Parathyroid adenoma (tissue), 2 donors: ENCODE measurements around the gene GGA2.

ENCODE experiments used
- H2AFZ ChIP-seq: fragments of 300-600 bp; sonication (generic); one replicate; pipeline ENCODE4 v1.7.0; 2017; ENCODE audit warnings: antibody characterized with exemption, mild to moderate bottlenecking
- H3K27ac ChIP-seq: fragments of 300-600 bp; sonication (generic); one replicate; pipeline ENCODE4 v1.7.0; 2017
- H3K27me3 ChIP-seq: fragments of 300-600 bp; sonication (generic); one replicate; pipeline ENCODE4 v1.7.0; 2017; ENCODE audit warnings: low read length; ENCODE audit not compliant: control insufficient read depth, insufficient read depth
- H3K36me3 ChIP-seq: fragments of 300-600 bp; sonication (generic); one replicate; pipeline ENCODE4 v1.7.0; 2017; ENCODE audit warnings: low read length; ENCODE audit not compliant: control insufficient read depth, insufficient read depth
- H3K4me1 ChIP-seq: fragments of 300-600 bp; sonication (generic); one replicate; pipeline ENCODE4 v1.7.0; 2017; ENCODE audit warnings: control low read depth
- H3K4me2 ChIP-seq: fragments of 300-600 bp; sonication (generic); one replicate; pipeline ENCODE4 v1.7.0; 2017; ENCODE audit warnings: low read length
- H3K4me3 ChIP-seq: fragments of 300-600 bp; sonication (generic); one replicate; pipeline ENCODE4 v1.7.0; 2017; ENCODE audit warnings: low read depth, low read length
- H3K79me2 ChIP-seq: fragments of 300-600 bp; sonication (generic); one replicate; pipeline ENCODE4 v1.7.0; 2017; ENCODE audit warnings: control low read depth
- H3K9ac ChIP-seq: fragments of 300-600 bp; sonication (generic); one replicate; pipeline ENCODE4 v1.7.0; 2017; ENCODE audit warnings: mild to moderate bottlenecking
- H3K9me3 ChIP-seq: fragments of 300-600 bp; sonication (generic); one replicate; pipeline ENCODE4 v1.7.0; 2017; ENCODE audit warnings: low read length; ENCODE audit not compliant: control insufficient read depth
- CTCF ChIP-seq: fragments of 300-600 bp; sonication (generic); IDR thresholded peaks from one replicate; pipeline ENCODE4 v1.7.0; 2017; ENCODE audit warnings: antibody characterized with exemption, mild to moderate bottlenecking
- donor health status: primary hyperparathyroidism.

Gene GGA2

DNA sequence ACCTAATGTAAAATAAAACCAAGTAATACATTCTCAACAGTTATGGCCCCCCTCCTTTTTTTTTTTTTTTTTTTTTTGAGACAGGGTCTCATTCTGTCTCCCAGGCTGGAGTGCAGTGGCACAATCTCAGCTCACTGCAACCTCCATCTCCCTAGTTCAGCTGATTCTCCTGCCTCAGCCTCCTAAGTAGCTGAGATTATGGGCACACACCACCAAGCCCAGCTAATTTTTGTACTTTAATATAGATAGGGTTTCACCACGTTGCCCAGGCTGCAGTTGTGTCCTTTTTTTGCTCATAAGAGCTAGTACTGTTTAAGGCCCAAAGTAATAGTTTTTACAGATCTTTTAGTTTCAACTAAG is 28.6 kb upstream of the GGA2 start:
- no peak overlapping the region for H3K4me2 ChIP-seq
- H3K79me2 ChIP-seq = peaks cover 2% of the 10 kb centered on the region
- no peaks in the 10 kb centered on the region for H3K9me3 ChIP-seq
- H2AFZ ChIP-seq = no peak overlapping the region
- H3K9ac ChIP-seq = no peak overlapping the region
- no peak overlapping the region for H3K27ac ChIP-seq
- no peak overlapping the region for H3K4me3 ChIP-seq
- no peaks in the 10 kb centered on the region for H3K27me3 ChIP-seq
- no peaks in the 10 kb centered on the region for H3K4me1 ChIP-seq
- H3K36me3 ChIP-seq = no peaks in the 10 kb centered on the region
- no peak for TF ChIP-seq CTCF

DNA sequence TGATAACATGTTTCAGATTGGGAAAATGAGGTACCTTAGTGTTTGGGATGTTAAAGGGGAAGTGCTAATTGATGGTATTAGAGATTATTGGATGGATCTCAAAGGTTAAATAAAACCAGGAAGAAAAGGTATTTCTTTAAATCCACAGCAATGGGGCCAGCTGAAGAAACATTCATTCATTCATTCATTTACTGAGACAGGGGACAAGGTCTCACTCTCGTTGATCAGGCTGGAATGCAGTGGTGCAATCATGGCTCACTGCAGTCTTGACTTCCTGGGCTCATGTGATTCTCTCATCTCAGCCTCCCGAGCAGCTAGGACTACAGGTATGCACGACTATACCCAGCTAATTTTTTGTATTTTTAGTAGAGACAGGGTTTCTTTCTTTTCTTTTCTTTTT is 27.1 kb upstream of the GGA2 start:
- Histone ChIP-seq H3K36me3 (no peaks in the 10 kb centered on the region), H3K9ac (no peak overlapping the region)
- TF ChIP-seq CTCF = no peak

DNA sequence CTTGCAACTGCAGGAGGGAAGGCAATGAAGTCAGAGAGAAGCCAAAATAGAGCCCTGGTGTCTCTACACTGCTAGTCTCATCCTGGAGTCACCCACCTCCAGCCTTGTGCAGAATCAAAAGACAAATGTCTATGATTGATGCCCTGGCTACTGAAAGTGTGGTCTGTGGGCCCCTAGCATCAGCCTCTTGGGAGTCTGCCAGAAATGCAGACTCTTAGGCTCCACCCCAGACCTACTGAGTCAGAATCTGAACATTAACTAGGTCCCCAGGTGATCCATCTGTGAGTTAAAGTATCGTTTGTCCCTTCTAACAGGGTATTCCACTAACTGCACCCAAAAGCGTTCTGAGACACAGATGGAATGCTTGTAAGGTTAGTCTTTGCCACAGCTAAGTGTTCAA is 25.6 kb upstream of the GGA2 start:
- no peaks in the 10 kb centered on the region for H3K4me1 ChIP-seq
- H3K27me3 ChIP-seq = no peaks in the 10 kb centered on the region
- H3K9me3 ChIP-seq = no peaks in the 10 kb centered on the region
- no peak overlapping the region for H3K4me2 ChIP-seq
- H3K9ac ChIP-seq = no peak overlapping the region
- no peaks in the 10 kb centered on the region for H3K36me3 ChIP-seq
- TF ChIP-seq CTCF = no peak
- peaks cover 3% of the 10 kb centered on the region for H3K79me2 ChIP-seq
- H2AFZ ChIP-seq = no peak overlapping the region
- no peak overlapping the region for H3K27ac ChIP-seq
- no peak overlapping the region for H3K4me3 ChIP-seq

More for the DNA sequence above, 27.1 kb upstream of the GGA2 start:
- Histone ChIP-seq H3K27me3 (no peaks in the 10 kb centered on the region), H3K79me2 (peaks cover 2% of the 10 kb centered on the region), H3K4me3 (no peak overlapping the region), H3K9me3 (no peaks in the 10 kb centered on the region), H3K4me2 (no peak overlapping the region), H3K27ac (no peak overlapping the region), H2AFZ (no peak overlapping the region), H3K4me1 (no peaks in the 10 kb centered on the region)

GRCh38 chr16:23534868-23535860 is 24.9 kb upstream of the GGA2 start:
- Histone ChIP-seq H3K4me3 (no peak overlapping the region), H3K36me3 (no peaks in the 10 kb centered on the region), H3K9me3 (no peaks in the 10 kb centered on the region), H2AFZ (no peak overlapping the region), H3K9ac (no peak overlapping the region), H3K27ac (no peak overlapping the region), H3K4me1 (no peaks in the 10 kb centered on the region), H3K27me3 (no peaks in the 10 kb centered on the region), H3K79me2 (peaks cover 3% of the 10 kb centered on the region), H3K4me2 (no peak overlapping the region)
- TF ChIP-seq CTCF = no peak

DNA sequence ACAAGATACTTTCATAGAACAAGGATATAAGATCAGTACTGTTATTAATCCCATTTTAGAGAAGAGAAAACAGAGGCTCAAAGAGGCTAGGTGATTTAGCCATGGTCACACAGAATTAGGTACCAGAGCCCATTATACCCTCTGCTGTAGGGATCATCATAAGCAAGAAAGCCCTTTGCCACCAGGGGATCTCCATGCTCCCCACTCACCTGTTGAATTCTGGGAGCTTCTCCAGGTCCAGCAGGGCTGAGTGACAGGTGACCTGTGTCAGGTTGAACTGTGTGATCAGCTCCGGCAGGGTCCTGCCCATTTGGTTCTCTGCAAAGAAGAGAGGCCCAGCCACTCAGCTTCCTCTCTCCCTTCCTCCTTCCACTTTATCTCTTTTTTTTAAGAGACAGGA is 22.2 kb upstream of the GGA2 start:
- Histone ChIP-seq H3K27ac (no peak overlapping the region), H3K79me2 (peaks cover 3% of the 10 kb centered on the region), H3K4me1 (no peaks in the 10 kb centered on the region), H3K4me3 (no peak overlapping the region), H3K9ac (no peak overlapping the region), H3K27me3 (no peaks in the 10 kb centered on the region), H3K9me3 (no peaks in the 10 kb centered on the region), H3K4me2 (no peak overlapping the region), H3K36me3 (no peaks in the 10 kb centered on the region), H2AFZ (no peak overlapping the region)
- no peak for TF ChIP-seq CTCF
